Measurements from ENCODE around the gene SLC39A6. TPM values are rescaled to one million over a fixed set of nuclear protein-coding genes. Genes with fewer than 3 reads are reported as not detected.
"Not testable (repeated sequence)": the region's sequence is repeated elsewhere in the genome, so short reads cannot be mapped to it uniquely, and the experiment has no call there.

The SLC39A6 gene
- polyA plus RNA-seq, 2 of the 4 experiments (the other 2 are of a cell fraction) = 49.1 to 68.0 TPM

GRCh38 chr18:36085195-36085594 lies 43.9 kb downstream of the SLC39A6 start:
- ATAC-seq = no peak
- H3K9me3 ChIP-seq = 0 out of 3 replicates have a peak, but pooled peaks cover 4% of the 10 kb centered on the region
- no peak overlapping the region for H3K4me3 ChIP-seq
- CTCF ChIA-PET = interaction anchor here (0.6 to 1.0 kb wide), 2 partner anchors 11 to 44 kb away, joined by 3 to 4 read pairs; partner anchors contain the start of gene SLC39A6
- FAIRE-seq = no peak
- H3K27ac ChIP-seq = no peak overlapping the region
- no peak overlapping the region for H3K4me2 ChIP-seq
- TF ChIP-seq, protein P1, sequence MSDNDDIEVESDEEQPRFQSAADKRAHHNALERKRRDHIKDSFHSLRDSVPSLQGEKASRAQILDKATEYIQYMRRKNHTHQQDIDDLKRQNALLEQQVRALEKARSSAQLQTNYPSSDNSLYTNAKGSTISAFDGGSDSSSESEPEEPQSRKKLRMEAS (IDR thresholded peaks at IDR 0.05) = no peak
- no peak for TF ChIP-seq JUN (IDR thresholded peaks at IDR 0.05)
- TF ChIP-seq PHF8 (IDR thresholded peaks at IDR 0.05; ENCODE audit: borderline replicate concordance, low read depth) = no peak
- no peak for TF ChIP-seq HOXB13 (CRISPR knock-in tag; IDR thresholded peaks at IDR 0.05; ENCODE audit: low read depth)
- TF ChIP-seq CBX2 (IDR thresholded peaks at IDR 0.05; ENCODE audit: borderline replicate concordance, low read depth) = no peak
- no peak for TF ChIP-seq MAFK (IDR thresholded peaks at IDR 0.05; ENCODE audit: partially characterized antibody)
- TF ChIP-seq MAZ (IDR thresholded peaks at IDR 0.05; ENCODE audit: borderline replicate concordance, low read depth, low read length) = no peak
- TF ChIP-seq NFE2L2 (conservative IDR thresholded peaks at IDR 0.05; ENCODE audit: low read length) = no peak
- TF ChIP-seq RCOR1 (IDR thresholded peaks at IDR 0.05; ENCODE audit: low read depth, low read length) = no peak
- no peak for TF ChIP-seq ZNF302 (CRISPR knock-in tag; IDR thresholded peaks at IDR 0.05)
- POLR2A ChIA-PET = no interaction called here
- WGBS (ENCODE audit: missing lambda C conversion rate) = no CpG with 5 or more reads among the region's 4 CpGs
- no peaks in the 10 kb centered on the region for H3K4me1 ChIP-seq
- no peak for DNase-seq (ENCODE audit: low read depth in 1 of 2, low spot score in 1 of 2)

DNA sequence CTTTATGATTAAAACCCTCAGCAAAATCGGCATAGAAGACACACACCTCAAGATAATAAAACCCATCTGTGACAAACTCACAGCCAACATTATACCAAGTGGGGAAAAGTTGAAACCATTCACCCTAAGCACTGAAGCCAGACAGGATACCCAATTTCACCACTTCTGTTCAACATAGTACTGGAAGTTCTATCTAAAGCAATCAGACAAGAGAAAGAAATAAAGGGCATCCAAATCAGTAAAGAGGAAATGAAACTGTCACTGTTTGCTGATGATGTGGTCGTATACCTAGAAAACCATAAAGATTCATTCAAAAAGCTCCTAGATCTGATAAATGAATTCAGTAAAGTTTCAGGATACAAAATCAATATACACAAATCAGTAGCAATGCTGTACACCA lies 45.4 kb downstream of the SLC39A6 start:
- no peak overlapping the region for H3K4me3 ChIP-seq
- no peak for DNase-seq (ENCODE audit: low read depth in 1 of 2, low spot score in 1 of 2)
- POLR2A ChIA-PET = no interaction called here
- 0 out of 3 replicates have a peak, but pooled peaks cover 4% of the 10 kb centered on the region for H3K9me3 ChIP-seq
- CTCF ChIA-PET = no interaction called here
- FAIRE-seq = no peak
- ATAC-seq = no peak
- no peak overlapping the region for H3K4me2 ChIP-seq
- no peaks in the 10 kb centered on the region for H3K4me1 ChIP-seq
- H3K27ac ChIP-seq = no peak overlapping the region
- TF ChIP-seq RFX5 (IDR thresholded peaks at IDR 0.05) (no peak), HEYL (CRISPR knock-in tag; IDR thresholded peaks at IDR 0.05) (no peak), EHF (CRISPR knock-in tag; IDR thresholded peaks at IDR 0.05) (no peak), MYC (IDR thresholded peaks at IDR 0.05; ENCODE audit: borderline replicate concordance, low read length) (no peak), NPAS2 (CRISPR knock-in tag; IDR thresholded peaks at IDR 0.05; ENCODE audit: borderline replicate concordance) (no peak), FOSL2 (IDR thresholded peaks at IDR 0.05) (no peak), FOSL2 (CRISPR knock-in tag; IDR thresholded peaks at IDR 0.05) (no peak), CHD4 (IDR thresholded peaks at IDR 0.05; ENCODE audit: borderline replicate concordance) (no peak), ZFP36 (IDR thresholded peaks at IDR 0.05; ENCODE audit: borderline replicate concordance, partially characterized antibody) (no peak)
- TF ChIP-seq, protein P2, sequence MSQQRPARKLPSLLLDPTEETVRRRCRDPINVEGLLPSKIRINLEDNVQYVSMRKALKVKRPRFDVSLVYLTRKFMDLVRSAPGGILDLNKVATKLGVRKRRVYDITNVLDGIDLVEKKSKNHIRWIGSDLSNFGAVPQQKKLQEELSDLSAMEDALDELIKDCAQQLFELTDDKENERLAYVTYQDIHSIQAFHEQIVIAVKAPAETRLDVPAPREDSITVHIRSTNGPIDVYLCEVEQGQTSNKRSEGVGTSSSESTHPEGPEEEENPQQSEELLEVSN (IDR thresholded peaks at IDR 0.05; ENCODE audit: borderline replicate concordance, low read depth) = no peak
- 46% methylated on average over 2 of the region's 2 CpGs for WGBS (ENCODE audit: missing lambda C conversion rate)

DNA sequence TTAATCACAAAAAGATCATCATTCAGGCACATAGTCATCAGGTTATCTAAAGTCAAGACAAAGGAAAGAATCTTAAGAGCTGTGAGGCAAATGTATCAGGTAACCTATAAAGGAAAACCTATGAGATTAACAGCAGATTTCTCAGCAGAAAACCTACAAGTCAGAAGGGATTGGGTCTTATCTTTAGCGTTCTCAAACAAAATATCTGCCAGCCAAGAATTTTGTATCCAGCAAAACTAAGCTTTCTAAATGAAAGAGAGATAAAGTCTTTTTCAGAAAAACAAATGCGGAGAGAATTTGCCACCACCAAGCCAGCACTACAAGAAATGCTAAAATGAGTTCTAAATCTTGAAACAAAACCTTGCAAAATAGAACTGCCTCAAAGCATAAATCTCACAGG lies 48.0 kb downstream of the SLC39A6 start:
- ATAC-seq; H3K4me3 ChIP-seq; H3K27ac ChIP-seq; POLR2A ChIA-PET; DNase-seq (ENCODE audit: low read depth in 1 of 2, low spot score in 1 of 2); CTCF ChIA-PET; H3K9me3 ChIP-seq; H3K4me2 ChIP-seq; H3K4me1 ChIP-seq; FAIRE-seq: not testable (repeated sequence)
- WGBS (ENCODE audit: missing lambda C conversion rate) = 70% methylated on average over 2 of the region's 2 CpGs

DNA sequence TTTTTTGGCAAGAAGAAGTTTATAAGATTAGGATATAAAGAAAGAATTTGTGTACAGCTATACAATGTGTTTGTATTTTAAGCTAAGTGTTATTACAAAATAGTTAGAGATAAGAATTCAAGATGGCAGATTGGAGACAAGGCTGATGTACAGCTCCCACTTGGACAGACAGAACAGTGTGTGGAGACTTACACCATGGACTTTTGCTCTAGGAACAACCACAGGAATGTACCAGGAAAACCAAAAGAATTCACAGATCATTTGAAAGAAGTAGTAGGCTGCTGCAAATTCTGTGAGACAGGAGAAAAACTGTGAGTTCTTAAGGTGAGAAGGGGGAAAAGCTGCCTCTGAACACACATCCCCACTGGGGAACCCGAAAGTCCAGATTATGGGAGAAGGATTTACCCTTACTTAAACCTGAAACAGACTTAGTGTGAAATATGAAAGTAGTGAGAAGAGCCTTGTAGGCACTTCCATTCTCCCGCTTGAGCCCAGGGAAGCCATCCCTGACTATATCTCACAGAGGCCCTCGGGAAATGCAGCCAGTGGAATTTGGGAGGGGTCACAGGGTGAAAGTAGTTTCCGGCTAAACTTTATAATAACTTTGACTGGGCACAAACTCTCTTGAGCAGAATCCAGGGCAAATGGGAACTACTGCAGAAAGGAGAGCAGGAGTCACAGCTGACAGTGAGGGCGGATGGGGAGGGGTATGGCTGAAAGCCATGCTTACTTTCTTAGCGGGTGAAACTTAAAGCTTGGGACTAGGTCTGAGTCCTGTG lies 50.2 kb downstream of the SLC39A6 start:
- no peak for DNase-seq (ENCODE audit: low read depth in 1 of 2, low spot score in 1 of 2)
- CTCF ChIA-PET = interaction anchor here (0.6 to 1.2 kb wide), 2 partner anchors 17 to 32 kb away, joined by 4 to 5 read pairs; no protein-coding TSS in a partner anchor
- no peak overlapping the region for H3K4me2 ChIP-seq
- TF ChIP-seq, protein P3, sequence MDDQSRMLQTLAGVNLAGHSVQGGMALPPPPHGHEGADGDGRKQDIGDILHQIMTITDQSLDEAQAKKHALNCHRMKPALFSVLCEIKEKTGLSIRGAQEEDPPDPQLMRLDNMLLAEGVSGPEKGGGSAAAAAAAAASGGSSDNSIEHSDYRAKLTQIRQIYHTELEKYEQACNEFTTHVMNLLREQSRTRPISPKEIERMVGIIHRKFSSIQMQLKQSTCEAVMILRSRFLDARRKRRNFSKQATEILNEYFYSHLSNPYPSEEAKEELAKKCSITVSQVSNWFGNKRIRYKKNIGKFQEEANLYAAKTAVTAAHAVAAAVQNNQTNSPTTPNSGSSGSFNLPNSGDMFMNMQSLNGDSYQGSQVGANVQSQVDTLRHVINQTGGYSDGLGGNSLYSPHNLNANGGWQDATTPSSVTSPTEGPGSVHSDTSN (IDR thresholded peaks at IDR 0.05) = no peak
- TF ChIP-seq NR3C1 (IDR thresholded peaks at IDR 0.05) (no peak), SREBF2 (IDR thresholded peaks at IDR 0.05) (no peak), HOXA7 (CRISPR knock-in tag; IDR thresholded peaks at IDR 0.05) (no peak)
- no peak overlapping the region for H3K4me3 ChIP-seq
- POLR2A ChIA-PET = no interaction called here
- ATAC-seq = no peak
- no peak overlapping the region for H3K27ac ChIP-seq
- no peak for FAIRE-seq
- peaks cover 12% of the 10 kb centered on the region; the same call in 2 of the 3 replicates for H3K4me1 ChIP-seq
- H3K9me3 ChIP-seq = 0 out of 3 replicates have a peak, but pooled peaks cover 4% of the 10 kb centered on the region
- WGBS (ENCODE audit: missing lambda C conversion rate) = 58% methylated on average over 6 of the region's 6 CpGs

GRCh38 chr18:36077764-36078163 lies 51.4 kb downstream of the SLC39A6 start:
- DNase-seq (ENCODE audit: low read depth in 1 of 2, low spot score in 1 of 2); H3K4me3 ChIP-seq; FAIRE-seq; ATAC-seq; H3K9me3 ChIP-seq; CTCF ChIA-PET; H3K27ac ChIP-seq; POLR2A ChIA-PET; H3K4me2 ChIP-seq: not testable (repeated sequence)
- H3K4me1 ChIP-seq = peaks cover 12% of the 10 kb centered on the region; the same call in 2 of the 3 replicates
- WGBS (ENCODE audit: missing lambda C conversion rate) = no CpG with 5 or more reads among the region's 27 CpGs

All from A549 (cell line).